Nephron progenitor cell (in vitro differentiated cells): ENCODE results near the gene CDHR2.

ENCODE experiments used
- DNase-seq: peaks from one replicate; pipeline ENCODE4 v3.0.0; 2021
- H3K27ac Mint-ChIP-seq: 2 replicates; pipeline ENCODE4 v1.8.0; 2021; ENCODE audit warnings: mild to moderate bottlenecking, moderate library complexity, mixed read lengths
- H3K27me3 Mint-ChIP-seq: 2 replicates; pipeline ENCODE4 v1.8.0; 2021; ENCODE audit warnings: mild to moderate bottlenecking, low read depth, mixed read lengths; ENCODE audit not compliant: poor library complexity
- H3K36me3 Mint-ChIP-seq: 2 replicates; pipeline ENCODE4 v1.8.0; 2021; ENCODE audit warnings: low read depth, mixed read lengths
- H3K4me1 Mint-ChIP-seq: 2 replicates; pipeline ENCODE4 v1.8.0; 2021; ENCODE audit warnings: mixed read lengths
- H3K4me3 Mint-ChIP-seq: 2 replicates; pipeline ENCODE4 v1.8.0; 2021; ENCODE audit warnings: mild to moderate bottlenecking, moderate library complexity, mixed read lengths
- H3K9me3 Mint-ChIP-seq: 2 replicates; pipeline ENCODE4 v1.8.0; 2021; ENCODE audit warnings: mild to moderate bottlenecking, moderate library complexity, mixed read lengths
- TF ChIP-seq, protein P1 (sequence below): fragments of 200-600 bp; sonication (generic); IDR thresholded peaks from 2 replicates; pipeline ENCODE4 v1.5.0; 2021; ENCODE audit warnings: antibody characterized with exemption

CDHR2 gene

DNA sequence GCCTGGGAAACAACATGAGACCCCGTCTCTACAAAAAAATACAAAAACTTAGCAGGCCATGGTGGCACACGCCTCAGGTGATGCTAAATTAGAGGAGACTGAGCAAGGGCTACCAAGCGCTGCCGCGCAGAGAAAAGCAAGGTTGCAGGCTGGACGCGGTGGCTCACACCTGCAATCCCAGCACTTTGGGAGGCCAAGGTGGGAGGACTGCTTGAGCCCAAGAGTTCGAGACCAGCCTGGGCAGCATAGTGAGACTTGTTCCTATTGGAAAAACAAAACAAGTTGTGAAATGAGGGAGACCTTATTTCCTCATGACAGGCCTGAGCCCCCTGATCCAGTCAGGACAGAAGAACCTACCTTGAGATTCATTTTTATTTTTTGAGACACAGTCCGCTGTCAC lies 23.5 kb upstream of the CDHR2 start:
- DNase-seq = no peak
- TF ChIP-seq, protein P1, sequence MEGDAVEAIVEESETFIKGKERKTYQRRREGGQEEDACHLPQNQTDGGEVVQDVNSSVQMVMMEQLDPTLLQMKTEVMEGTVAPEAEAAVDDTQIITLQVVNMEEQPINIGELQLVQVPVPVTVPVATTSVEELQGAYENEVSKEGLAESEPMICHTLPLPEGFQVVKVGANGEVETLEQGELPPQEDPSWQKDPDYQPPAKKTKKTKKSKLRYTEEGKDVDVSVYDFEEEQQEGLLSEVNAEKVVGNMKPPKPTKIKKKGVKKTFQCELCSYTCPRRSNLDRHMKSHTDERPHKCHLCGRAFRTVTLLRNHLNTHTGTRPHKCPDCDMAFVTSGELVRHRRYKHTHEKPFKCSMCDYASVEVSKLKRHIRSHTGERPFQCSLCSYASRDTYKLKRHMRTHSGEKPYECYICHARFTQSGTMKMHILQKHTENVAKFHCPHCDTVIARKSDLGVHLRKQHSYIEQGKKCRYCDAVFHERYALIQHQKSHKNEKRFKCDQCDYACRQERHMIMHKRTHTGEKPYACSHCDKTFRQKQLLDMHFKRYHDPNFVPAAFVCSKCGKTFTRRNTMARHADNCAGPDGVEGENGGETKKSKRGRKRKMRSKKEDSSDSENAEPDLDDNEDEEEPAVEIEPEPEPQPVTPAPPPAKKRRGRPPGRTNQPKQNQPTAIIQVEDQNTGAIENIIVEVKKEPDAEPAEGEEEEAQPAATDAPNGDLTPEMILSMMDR = no peak
- H3K27ac Mint-ChIP-seq = peak overlapping the region; percentile 48

DNA sequence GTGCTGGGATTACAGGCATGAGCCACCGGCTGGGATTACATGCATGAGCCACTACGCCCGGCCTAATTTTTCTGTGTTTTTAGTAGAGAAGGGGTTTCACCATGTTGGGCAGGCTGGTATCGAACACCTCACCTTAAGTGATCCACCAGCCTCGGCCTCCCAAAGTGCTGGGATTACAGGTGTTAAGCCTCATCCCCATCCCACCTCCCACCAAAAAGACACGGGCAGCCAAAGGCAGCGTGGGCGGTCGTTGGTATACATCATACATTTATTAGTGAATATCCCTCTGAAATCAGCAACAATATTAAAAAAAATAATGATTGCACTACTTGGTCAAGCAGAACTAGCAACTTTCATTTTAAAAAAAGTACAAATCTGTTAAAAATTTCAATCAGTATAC lies 22.7 kb upstream of the CDHR2 start:
- no peaks in the 10 kb centered on the region for H3K4me1 Mint-ChIP-seq
- no peak for DNase-seq
- H3K27ac Mint-ChIP-seq = no peak overlapping the region
- TF ChIP-seq, protein P1 = no peak
- peaks cover 4% of the 10 kb centered on the region for H3K27me3 Mint-ChIP-seq
- H3K4me3 Mint-ChIP-seq = no peak overlapping the region
- H3K36me3 Mint-ChIP-seq = peaks cover 20% of the 10 kb centered on the region
- no peaks in the 10 kb centered on the region for H3K9me3 Mint-ChIP-seq

More for the DNA sequence above, 23.5 kb upstream of the CDHR2 start:
- Mint-ChIP-seq H3K4me1 (no peaks in the 10 kb centered on the region), H3K9me3 (no peaks in the 10 kb centered on the region), H3K4me3 (no peak overlapping the region), H3K36me3 (peaks cover 20% of the 10 kb centered on the region), H3K27me3 (peaks cover 4% of the 10 kb centered on the region)

DNA sequence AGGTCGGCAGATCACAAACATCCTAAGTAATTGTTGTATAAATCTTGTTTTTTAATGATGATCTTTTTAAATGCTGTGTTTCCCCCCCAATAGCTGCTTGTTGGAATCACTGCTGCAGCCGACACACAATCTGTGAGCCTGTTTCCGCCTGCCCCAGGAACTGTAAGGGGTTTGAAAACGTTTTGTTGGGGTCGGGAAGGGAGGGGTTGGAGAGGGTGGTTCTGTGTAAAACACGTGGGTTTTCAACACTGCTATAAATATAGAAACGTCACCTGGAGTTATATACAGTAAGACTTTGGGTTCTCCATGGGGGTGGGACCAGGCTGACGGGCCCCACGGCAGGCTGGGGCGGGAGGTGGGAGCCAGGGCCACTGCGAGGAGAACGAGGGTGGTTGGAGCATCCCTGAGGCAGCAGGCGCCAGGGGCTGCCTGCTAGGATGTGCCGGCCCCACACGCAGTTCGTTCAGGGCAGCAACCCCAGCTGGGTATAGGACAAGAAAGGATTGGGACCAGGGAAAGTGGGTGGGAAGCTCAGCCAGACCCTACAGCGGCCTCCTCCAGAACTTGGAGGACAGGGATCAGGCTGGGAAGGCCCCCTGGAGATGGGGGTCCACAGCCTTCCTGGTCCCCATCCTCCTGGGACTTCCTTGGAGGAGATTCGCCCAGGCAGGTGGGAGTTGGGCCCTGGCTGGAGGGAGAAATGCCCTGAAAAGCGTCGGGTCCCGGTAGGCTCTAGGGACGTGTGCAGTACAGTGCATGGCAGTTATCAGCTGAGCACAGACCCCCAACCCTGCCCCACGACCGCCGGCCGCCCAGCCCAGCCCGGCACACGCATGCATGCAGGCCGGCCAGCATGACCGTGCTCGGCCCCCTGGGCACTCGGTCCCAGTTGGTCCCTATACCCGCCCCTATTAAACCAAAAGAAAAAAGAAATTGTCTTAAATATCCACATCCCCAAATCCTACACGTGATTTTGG lies 21.6 kb upstream of the CDHR2 start:
- no peaks in the 10 kb centered on the region for H3K9me3 Mint-ChIP-seq
- H3K4me1 Mint-ChIP-seq = no peaks in the 10 kb centered on the region
- DNase-seq = no peak
- no peak overlapping the region for H3K27ac Mint-ChIP-seq
- TF ChIP-seq, protein P1 = no peak
- no peak overlapping the region for H3K4me3 Mint-ChIP-seq
- H3K27me3 Mint-ChIP-seq = peaks cover 4% of the 10 kb centered on the region
- peaks cover 20% of the 10 kb centered on the region for H3K36me3 Mint-ChIP-seq

DNA sequence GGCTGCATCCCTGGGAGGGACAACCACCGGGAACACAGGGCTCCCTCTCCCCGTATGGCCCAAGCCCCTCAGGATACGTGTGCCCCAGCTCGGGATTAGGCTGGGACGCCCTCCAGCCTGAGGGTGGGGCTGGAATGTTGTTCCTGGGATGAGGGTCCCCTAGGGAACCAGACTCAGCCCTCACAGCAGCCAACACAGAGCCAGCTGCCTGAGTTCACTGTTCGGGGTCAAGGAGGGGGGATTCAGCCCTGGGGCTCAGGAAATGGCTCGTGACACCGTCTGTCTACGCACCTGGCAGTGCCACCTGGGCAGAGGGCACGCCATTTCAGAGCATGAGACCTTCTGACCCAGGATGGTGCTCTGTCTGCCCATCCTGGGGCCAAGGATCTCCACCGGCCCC lies 20.8 kb upstream of the CDHR2 start:
- TF ChIP-seq, protein P1 = no peak
- Mint-ChIP-seq H3K27me3 (peaks cover 3% of the 10 kb centered on the region), H3K9me3 (no peaks in the 10 kb centered on the region), H3K27ac (peak overlapping the region; percentile 32), H3K4me1 (peaks cover 3% of the 10 kb centered on the region), H3K36me3 (peaks cover 20% of the 10 kb centered on the region), H3K4me3 (no peak overlapping the region)
- no peak for DNase-seq

DNA sequence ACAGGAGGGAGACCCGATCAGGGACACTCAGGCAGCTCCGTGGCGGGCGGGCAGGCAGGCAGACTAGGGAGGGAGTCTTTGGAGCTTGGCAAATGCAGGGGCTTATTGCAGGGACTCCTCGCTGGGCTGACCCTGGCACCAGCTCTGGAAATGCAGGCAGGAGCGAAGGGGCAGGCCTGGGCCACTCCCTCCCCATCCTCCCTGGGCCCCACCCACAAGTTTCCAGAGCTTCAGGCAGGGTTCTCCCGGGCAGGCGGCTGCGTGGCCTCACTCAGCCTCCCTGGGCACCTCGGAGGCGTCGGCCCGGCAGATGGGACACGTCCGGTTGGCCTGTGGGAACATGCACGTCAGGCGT lies 20.4 kb upstream of the CDHR2 start:
- TF ChIP-seq, protein P1 = no peak
- Mint-ChIP-seq H3K27me3 (no peaks in the 10 kb centered on the region), H3K27ac (no peak overlapping the region)

More for the DNA sequence above, 20.4 kb upstream of the CDHR2 start:
- Mint-ChIP-seq H3K4me1 (peaks cover 7% of the 10 kb centered on the region), H3K4me3 (no peak overlapping the region), H3K36me3 (peaks cover 20% of the 10 kb centered on the region), H3K9me3 (no peaks in the 10 kb centered on the region)
- DNase-seq = no peak
